MCF 10A (cell line): ENCODE results near the gene ZC3HAV1L. TPM values are rescaled to one million over a fixed set of nuclear protein-coding genes. Genes with fewer than 3 reads are reported as not detected.
"Not testable (repeated sequence)": the region's sequence is repeated elsewhere in the genome, so short reads cannot be mapped to it uniquely, and the experiment has no call there.

Source experiments
- BruUV-seq: library from RNA; stranded (reverse); fragments of 400-500 nt; replicated peaks from 2 replicates; lab custom pipeline; 2021; lab: Mats Ljungman, UMichigan
- CTCF ChIA-PET: fragments of 300-600 bp; sonication (Branson Sonifier 250); formaldehyde crosslinking; extraction: SDS; loops from one replicate; lab custom pipeline; 2021; ENCODE audit warnings: antibody characterized with exemption, inconsistent platforms; lab: Yijun Ruan, JAX
- POLR2A ChIA-PET: fragments of 300-600, 350-650 bp; sonication (Branson Sonifier 250); formaldehyde crosslinking; extraction: SDS; loops from one replicate; lab custom pipeline; 2020; ENCODE audit warnings: antibody characterized with exemption, inconsistent platforms; lab: Yijun Ruan, JAX
- DNase-seq: peaks from one replicate; pipeline ENCODE4 v3.0.0-alpha.2; 2018; ENCODE audit not compliant: unreplicated experiment
- H3K27ac Mint-ChIP-seq: one replicate; pipeline ENCODE4 v1.8.0; 2022; ENCODE audit warnings: mild to moderate bottlenecking, low read depth, mixed read lengths; ENCODE audit not compliant: unreplicated experiment
- H3K27me3 Mint-ChIP-seq: one replicate; pipeline ENCODE4 v1.8.0; 2022; ENCODE audit warnings: mixed read lengths; ENCODE audit not compliant: insufficient read depth, unreplicated experiment
- H3K36me3 Mint-ChIP-seq: one replicate; pipeline ENCODE4 v1.8.0; 2022; ENCODE audit warnings: mild to moderate bottlenecking, moderate library complexity, mixed read lengths; ENCODE audit not compliant: insufficient read depth, unreplicated experiment
- H3K4me1 Mint-ChIP-seq: one replicate; pipeline ENCODE4 v1.8.0; 2022; ENCODE audit warnings: mixed read lengths; ENCODE audit not compliant: insufficient read depth, unreplicated experiment
- H3K4me3 Mint-ChIP-seq: one replicate; pipeline ENCODE4 v1.8.0; 2022; ENCODE audit warnings: mild to moderate bottlenecking, moderate library complexity, mixed read lengths; ENCODE audit not compliant: unreplicated experiment
- H3K9me3 Mint-ChIP-seq: one replicate; pipeline ENCODE4 v1.8.0; 2022; ENCODE audit warnings: mixed read lengths; ENCODE audit not compliant: unreplicated experiment
- intact Hi-C: fragments of 100-400 bp; cut with micrococcal nuclease; formaldehyde crosslinking; loops from 2 replicates; pipeline ENCODE4 v1.14.1; 2022
- total RNA-seq: library from RNA; stranded (reverse); gene quantifications from 2 replicates; pipeline ENCODE4 v1.2.3, GENCODE V29; 2022
- TF ChIP-seq, protein P1 (sequence below): fragments of 200-600 bp; IDR thresholded peaks from one replicate; pipeline ENCODE4 v1.8.0; 2022; ENCODE audit warnings: antibody characterized with exemption, mild to moderate bottlenecking; ENCODE audit not compliant: unreplicated experiment

The ZC3HAV1L gene
- total RNA-seq, 1 experiment from 2014 or later = 10.9 TPM

DNA sequence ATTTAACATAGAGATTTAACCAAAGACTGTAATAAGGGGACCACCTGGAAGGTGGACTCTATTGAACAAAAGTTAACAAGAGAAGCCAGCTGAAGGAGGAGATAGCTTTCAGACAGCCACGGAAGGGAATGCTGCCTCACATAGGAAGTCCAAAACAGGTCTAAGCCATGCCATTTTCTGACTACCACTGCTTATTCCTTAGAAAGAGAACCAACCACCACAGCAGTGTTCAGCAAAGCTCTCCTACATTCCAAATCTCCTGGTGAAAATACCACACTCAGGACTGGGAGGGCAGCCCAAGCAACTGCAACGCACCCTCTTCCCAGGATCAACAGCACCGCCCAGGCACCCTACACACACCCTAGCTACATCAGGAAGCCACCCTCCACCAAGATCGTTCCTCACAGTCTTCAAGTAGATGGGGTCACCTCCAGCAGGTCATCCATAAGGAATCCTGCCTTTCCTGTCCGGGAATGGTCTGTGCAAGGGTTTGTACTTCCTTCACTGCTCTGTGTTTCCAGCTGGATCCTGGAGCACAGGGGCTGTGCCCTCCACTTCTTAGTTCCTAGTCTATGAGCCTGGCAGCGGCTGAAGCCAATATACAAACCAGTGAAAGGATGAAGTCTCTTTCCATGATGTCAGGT is 57.2 kb downstream of the ZC3HAV1L start:
- no peaks in the 10 kb centered on the region for H3K36me3 Mint-ChIP-seq
- H3K4me3 Mint-ChIP-seq = no peak overlapping the region
- no peaks in the 10 kb centered on the region for H3K9me3 Mint-ChIP-seq
- BruUV-seq = no TSS peak
- DNase-seq = no peak
- POLR2A ChIA-PET = interaction anchor here (0.8 kb wide), 1 partner anchor 20 kb away, joined by 3 read pairs; no protein-coding TSS in a partner anchor
- no peaks in the 10 kb centered on the region for H3K27me3 Mint-ChIP-seq
- peaks cover 19% of the 10 kb centered on the region for H3K4me1 Mint-ChIP-seq
- TF ChIP-seq, protein P1, sequence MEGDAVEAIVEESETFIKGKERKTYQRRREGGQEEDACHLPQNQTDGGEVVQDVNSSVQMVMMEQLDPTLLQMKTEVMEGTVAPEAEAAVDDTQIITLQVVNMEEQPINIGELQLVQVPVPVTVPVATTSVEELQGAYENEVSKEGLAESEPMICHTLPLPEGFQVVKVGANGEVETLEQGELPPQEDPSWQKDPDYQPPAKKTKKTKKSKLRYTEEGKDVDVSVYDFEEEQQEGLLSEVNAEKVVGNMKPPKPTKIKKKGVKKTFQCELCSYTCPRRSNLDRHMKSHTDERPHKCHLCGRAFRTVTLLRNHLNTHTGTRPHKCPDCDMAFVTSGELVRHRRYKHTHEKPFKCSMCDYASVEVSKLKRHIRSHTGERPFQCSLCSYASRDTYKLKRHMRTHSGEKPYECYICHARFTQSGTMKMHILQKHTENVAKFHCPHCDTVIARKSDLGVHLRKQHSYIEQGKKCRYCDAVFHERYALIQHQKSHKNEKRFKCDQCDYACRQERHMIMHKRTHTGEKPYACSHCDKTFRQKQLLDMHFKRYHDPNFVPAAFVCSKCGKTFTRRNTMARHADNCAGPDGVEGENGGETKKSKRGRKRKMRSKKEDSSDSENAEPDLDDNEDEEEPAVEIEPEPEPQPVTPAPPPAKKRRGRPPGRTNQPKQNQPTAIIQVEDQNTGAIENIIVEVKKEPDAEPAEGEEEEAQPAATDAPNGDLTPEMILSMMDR = no peak
- intact Hi-C loops = no loop called here
- H3K27ac Mint-ChIP-seq = no peak overlapping the region
- CTCF ChIA-PET = interaction anchor here (0.6 to 1.6 kb wide), 6 partner anchors 16 to 821 kb away, joined by 3 to 6 read pairs (median 3); no protein-coding TSS in a partner anchor

DNA sequence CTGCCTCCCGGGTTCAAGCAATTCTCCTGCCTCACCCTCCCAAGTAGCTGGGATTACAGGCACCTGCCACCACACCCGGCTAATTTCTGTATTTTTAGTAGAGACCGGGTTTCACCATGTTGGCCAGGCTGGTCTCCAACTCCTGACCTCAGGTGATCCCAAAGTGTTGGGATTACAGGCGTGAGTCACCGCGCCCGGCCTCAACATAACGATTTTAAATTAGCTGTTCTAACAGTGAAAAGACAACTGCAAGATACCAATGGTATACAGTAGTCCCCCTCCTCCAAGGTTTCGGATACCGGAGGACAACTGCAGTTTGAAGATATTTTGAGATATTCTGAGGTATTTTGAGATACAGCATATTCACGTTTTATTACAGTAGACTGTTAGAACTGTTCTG is 59.7 kb downstream of the ZC3HAV1L start:
- H3K27me3 Mint-ChIP-seq, intact Hi-C loops, BruUV-seq, H3K9me3 Mint-ChIP-seq, DNase-seq, H3K27ac Mint-ChIP-seq, H3K4me3 Mint-ChIP-seq, H3K36me3 Mint-ChIP-seq: not testable (repeated sequence)
- ChIA-PET CTCF (interaction anchor here (0.8 to 1.5 kb wide), 2 partner anchors 90 to 99 kb away, joined by 3 to 15 read pairs; no protein-coding TSS in a partner anchor), POLR2A (interaction anchor here (1.0 kb wide), 1 partner anchor 364 kb away, joined by 3 read pairs; no protein-coding TSS in a partner anchor)
- H3K4me1 Mint-ChIP-seq = peaks cover 19% of the 10 kb centered on the region

Other genes starting within 250 kb of the ZC3HAV1L start
- not detected in 2 replicates for gene TMEM213, start 238.0 kb downstream of the ZC3HAV1L start, total RNA-seq
- gene ATP6V0A4, start 237.8 kb downstream of the ZC3HAV1L start, total RNA-seq = 0.40 and 0.64 TPM in 2 replicates
- 7.1 and 8.4 TPM in 2 replicates for gene KIAA1549, start 54.7 kb downstream of the ZC3HAV1L start, total RNA-seq
- gene ZC3HAV1, start 73.7 kb upstream of the ZC3HAV1L start, total RNA-seq = 14.2 and 25.7 TPM in 2 replicates
- 18.7 and 25.3 TPM in 2 replicates for gene UBN2, start 195.2 kb upstream of the ZC3HAV1L start, total RNA-seq